Glomerular endothelial cell (primary cell): Measurements from ENCODE around the gene GMEB2. TPM values are rescaled to one million over a fixed set of nuclear protein-coding genes. Genes with fewer than 3 reads are reported as not detected.
"Not testable (repeated sequence)": the region's sequence is repeated elsewhere in the genome, so short reads cannot be mapped to it uniquely, and the experiment has no call there.

Experiments
- DNase-seq: peaks from one replicate; pipeline ENCODE4 v3.0.0-alpha.2; 2011; ENCODE audit warnings: low read depth, low spot score; ENCODE audit errors: extremely low read depth
- total RNA-seq: library from RNA; depleted of rRNA; stranded (reverse); fragments of >200 nt; gene quantifications from 2 replicates; pipeline ENCODE4 v1.2.3, GENCODE V29; 2015

Gene GMEB2
- total RNA-seq, 1 donor from 2014 or later = 12.0 TPM

DNA sequence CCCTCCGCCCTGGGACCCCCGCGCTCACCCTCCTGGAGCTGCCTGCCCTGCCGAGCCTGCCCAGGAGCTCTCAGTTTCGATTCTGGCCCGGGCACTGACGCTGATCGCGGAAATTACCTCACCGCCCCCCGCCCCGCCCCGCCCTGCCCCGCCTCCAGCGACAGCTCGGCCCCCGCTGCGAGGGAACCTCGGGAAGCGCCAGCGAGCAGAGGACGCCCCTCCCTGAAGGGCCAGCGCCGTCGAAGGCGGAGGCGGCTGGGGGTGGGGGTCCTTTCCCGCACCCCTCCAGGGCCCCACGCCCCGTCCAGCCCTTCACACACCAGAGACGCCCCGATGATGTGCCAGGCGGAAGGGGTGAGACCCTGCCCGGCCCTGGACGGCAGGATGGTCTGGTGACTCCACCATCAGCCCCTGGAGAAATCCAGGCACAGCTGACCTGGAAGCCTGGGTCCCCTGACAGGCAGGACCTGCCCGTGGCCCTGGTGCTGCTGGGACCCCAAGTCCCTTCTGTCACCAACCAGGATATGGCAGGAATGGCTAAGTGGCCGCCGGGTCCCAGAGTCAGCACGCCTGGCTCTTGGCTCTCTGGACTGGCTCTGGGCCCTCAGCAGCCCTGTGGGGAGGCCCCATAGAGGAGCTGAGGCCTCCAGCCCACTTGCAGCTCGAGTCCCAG, 52.6 kb downstream of the GMEB2 start, which contains the start of gene HELZ2:
HELZ2 (minus strand) TSS at position 84 of the 673 bp plus-strand sequence. CDS start 1,854 bp downstream, outside the sequence.
- DNase-seq = no peak

DNA sequence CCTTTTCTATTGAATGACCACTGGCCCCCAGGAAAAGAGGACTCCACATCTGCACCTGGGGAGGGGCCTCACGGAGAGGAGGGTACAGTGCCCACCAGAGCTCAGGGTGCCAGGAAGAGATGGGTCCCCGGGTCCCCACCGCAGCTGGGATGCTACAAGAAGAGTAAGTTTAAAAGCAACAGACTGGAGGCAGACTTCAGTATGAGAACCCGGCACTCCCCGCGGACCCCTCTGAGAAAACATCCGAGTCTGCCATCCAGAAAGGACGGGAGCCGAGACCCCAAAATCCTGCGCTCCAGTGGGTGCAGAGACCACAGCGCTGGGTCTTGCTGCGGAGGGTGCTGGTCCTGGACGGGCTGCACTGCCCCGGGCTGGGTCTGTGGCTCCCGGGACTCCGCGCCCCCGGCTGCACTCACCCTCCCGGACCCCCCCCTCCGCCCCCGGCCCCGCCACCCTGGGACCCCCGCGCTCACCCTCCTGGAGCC, 53.2 kb downstream of the GMEB2 start:
- no peak for DNase-seq

DNA sequence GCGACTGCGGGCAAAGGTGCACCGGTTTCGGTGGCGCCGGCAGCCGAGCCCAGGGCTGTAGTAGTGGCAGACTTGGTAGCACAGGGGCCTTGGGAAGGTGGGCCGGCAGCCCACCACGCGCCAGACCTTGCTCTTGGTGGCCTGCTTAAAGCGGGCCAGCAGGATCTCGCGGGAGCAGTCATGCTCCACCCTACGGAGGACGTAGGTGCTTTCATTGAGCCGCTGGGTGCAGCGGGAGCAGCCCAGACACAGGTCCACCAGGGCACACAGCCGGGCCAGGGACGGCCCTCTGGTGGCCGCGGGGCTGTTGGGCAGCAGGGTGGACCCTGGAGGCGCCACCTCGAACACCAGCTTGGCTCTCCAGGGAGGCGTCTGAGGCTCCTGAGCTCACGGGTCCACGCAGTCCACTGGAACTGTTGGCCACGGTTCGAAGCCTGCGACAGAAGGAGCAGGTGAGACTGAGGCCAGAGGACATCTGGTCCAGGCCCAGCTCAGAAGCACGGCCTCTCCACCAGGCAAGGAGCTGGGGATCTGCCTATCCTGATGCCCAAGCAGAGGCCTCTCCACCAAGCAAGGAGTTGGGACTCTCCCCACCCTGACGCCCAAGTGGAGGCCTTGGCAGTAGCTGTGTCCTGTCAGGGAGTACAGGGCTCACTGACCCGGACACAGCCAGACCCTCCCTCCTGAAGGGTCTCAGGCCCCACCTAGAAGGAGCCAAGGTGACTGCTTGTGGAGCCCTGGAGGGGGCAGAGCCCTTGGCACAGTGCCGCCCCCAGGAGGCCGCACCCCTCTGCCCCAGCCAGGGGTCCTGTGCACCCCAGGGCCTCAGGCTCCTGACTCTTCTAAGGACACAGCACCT, 53.9 kb downstream of the GMEB2 start:
- no peak for DNase-seq

DNA sequence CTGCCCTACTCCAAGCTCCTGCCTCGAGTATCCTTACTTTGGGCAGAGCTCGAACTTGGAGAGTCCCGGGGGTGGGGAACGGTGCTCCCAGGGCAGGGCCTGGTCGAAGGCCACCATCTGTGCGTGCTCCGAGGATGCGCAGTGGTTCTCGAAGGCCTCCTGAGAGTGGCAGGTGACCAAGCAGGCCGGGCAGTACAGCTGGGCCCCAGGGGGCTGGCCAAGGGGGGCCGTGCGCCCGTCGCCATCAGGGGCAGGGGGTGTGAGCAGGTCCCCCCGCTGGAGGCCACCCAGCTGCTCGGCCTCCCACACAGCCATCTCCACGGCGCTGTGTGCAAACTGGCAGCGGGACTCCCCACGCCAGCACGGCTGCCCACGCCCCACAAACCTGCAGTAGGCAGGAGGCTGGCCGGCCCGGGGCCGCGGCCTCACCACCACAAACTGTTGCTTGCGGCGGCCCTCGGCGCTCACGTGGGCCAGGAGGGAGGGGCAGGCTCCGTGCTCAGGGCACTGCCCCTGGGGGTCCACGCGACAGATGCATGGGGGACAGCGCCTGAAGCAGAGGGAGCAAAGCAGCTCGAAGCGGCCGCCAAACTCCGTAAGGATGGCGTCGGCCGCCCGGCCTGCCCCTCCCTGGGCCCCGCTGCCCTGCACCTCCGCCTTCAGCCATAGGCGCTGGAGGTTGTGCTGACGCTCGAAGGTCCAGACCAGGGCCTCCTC, 54.7 kb downstream of the GMEB2 start:
- DNase-seq = no peak

DNA sequence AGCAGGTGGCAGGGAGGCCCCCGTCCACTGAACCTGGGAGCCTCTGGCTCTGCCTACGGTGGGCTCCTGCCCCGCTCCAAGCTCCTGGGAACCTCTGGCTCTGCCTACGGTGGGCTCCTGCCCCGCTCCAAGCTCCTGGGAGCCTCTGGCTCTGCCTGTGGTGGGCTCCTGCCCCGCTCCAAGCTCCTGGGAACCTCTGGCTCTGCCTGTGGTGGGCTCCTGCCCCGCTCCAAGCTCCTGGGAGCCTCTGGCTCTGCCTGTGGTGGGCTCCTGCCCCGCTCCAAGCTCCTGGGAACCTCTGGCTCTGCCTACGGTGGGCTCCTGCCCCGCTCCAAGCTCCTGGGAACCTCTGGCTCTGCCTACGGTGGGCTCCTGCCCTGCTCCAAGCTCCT, 55.8 kb downstream of the GMEB2 start:
- DNase-seq = not testable (repeated sequence)

DNA sequence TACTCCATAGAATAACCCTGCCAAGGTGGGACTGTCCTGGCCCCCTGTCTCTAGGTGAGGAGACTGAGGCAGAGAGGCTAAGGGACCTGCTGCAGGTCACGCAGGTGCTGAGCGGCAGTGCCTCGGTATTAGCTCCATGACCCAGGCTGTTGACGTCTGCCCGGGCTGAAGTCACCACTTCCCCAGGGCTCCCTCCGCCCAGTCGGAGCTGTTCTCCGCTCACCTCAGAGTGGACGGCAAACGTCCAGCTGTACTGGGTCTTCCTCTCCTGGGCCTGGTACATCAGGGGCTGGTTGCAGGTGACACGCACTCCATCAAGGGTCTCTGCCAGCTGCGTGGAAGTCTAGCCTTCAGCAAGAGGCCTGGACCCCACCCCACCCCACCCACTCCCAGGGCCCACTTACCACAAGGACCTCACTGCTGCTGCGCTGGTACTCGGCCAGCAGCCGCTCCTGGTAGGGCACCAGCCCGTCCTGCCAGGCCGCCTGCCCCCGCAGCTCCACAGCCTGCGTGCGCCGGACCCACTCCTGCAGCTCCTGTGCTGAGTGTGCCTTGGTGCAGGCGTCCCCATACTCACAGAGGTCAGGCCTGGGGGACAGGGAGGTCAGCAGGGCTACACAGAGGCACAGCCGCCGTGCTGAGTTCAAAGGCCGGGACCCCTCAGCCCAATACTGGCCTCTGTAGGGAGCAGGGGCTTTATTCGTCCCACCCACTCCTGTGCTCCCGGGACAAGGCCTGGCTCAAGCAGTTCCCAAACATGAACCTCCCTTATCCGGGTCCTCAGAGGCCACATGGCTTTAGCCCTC, 56.4 kb downstream of the GMEB2 start:
- no peak for DNase-seq

DNA sequence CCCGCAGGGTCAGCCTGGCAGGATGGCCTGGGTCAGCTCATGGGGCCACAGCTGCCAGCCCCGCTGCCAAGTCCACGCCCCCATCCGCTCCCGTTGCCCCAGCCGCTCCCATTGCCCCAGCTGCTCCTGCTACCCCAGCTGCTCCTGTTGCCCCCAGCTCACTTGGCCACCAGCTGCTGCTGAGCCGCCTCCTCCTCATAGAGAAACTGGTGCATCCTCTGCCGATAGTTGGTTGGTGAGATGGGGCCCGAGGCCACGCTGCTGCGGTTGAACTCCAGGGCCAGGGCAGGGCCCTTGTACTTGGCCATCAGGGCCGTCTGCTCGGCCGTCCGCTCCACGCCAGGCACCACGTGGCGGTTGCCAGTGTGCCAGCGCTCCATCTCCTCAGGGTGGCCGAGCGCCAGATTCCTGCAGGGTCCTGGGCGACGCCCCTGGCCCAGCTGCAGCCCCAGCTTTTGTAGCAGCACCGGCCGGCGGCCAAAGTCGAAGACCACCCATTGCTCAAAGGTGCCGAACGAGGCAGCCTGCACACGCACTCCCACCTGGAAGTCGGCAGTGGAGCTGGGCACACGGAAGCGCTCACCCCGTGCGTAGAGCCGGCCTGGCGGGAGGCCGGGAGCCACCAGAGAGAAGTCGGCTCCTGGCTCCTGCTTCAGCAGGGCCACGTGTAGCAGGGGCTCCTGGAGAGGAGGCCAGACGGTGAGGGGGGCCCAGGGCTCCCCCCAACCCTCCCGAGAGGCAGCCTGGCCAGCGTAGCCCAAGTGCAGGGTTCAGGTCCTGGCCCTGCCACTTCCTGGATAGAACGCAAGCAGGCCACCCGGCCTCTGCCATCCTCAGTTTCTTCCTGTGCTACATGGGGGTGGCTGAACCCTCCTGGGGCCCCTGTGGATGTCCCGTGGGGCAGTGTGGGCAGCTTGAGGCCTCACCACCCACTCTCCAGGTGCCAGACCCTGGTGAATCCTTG, 57.6 kb downstream of the GMEB2 start:
- DNase-seq = no peak

DNA sequence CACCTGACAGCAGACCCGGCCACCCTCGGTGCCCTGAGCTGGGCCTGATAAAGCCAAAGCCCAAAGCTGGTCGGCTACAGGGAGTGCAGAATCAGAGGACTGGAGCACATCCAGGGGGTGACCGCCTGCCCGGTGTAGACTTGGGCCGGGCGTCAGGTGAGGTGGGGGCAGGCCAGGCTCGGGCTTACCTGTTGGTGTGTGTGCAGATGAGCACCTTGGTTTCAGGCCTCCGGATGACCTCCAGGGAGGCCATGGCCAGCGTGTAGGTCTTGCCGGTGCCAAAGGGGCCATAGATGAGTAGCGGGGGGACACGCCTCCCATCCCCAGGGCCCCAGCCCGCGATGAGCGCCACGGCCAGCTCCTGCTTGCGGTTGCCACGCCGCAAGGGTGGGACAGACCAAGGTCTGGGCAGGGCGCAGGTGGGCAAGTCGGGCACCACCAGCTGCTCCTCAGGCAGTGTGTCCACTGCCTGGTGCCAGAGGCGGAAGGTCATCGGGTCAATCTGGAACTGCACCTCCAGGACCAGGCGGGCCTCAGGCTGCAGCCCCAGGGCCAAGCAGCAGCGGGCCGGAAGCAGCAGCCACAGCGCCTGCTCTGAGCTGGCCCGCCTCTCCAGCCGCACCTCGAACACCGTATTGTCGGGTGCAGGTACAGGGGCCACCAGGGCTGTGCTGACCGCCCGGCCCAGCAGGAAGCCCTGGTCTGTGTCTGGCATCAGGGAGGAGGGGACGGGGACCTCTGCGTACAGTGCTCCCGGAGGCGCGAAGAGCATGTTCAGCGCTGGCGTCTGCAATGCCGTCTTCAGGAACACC, 58.5 kb downstream of the GMEB2 start:
- DNase-seq = no peak

DNA sequence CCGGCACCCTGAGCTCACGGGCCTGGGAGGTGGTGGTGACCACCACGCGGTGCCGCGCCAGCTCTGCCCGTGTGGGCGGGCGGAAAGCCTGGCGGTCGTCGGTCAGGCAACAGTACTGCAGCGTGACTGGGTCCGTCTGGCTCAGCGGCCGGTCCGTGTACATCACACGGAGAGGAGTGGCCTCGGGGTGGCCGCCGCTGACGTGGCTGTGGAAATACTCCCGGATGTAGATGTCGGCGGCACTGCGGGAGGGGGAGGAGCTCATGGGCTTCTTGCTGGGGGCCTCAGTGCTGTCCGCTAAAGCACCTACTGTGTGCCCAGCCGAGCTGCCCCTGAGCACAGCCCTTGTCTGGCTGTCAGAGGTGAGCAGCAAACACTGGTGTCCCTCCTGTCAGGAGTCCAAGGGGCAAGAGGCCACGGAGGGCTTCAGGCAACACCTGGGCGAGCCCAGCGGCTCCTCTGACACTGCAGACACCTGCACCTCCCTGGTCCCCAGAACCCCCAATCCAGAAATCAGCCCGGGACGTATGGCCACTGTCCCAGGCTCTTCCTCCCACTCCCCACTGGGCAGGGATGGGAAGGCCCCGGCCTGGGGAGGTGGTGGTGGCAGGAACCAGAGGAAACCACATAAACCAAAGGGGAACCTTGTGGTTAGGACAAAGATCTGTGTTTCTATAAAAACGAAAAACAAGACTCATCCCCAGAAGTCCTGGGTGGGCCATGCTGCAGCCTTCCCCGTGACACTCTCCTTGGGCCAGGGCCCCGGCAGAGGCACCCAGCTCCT, 59.3 kb downstream of the GMEB2 start:
- DNase-seq = no peak

DNA sequence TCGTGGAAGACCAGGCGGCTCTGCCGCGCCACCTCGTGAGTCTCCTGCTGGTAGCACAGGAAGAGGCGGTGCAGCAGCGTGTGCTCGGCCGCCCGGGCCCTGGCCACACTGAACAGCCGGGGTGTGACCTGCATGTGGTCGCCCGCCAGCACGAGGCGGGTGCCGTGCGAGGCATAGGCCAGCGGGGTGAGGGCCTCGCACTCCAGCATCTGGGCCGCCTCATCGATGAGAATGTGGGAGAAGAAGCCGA, 59.8 kb downstream of the GMEB2 start:
- DNase-seq = no peak

DNA sequence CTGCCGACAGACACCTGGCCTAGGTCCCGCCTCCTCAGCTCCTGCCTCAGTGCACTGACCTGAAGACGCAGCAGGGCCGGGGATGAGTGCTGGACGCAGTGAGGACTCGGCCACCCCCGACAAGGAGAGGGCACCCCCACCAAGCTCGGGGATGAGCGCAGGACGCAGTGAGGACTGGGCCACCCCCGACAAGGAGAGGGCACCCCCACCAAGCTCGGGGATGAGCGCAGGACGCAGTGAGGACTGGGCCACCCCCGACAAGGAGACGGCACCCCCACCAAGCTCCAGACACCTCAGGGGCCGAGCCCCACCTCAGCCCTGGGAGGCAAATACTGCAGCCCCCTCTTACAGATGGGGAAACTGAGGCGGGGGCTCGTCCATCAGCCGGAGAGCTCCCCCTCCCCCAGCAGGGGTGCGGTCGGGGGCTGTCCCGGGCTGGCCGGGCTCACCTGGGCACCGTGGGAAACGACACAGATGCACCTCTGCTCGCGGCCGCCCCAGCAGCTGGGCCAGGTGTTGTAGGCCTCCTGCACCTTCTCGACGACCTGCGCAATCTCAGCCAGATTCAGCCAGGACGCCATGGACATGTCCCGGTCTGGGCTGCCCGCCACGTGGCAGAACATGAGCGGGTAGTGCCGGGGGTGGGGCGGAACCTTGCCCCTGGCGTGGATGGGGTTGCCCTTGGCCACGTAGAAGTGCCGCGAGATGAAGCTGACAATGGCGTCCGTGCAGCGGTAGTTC, 60.3 kb downstream of the GMEB2 start:
- DNase-seq = no peak

DNA sequence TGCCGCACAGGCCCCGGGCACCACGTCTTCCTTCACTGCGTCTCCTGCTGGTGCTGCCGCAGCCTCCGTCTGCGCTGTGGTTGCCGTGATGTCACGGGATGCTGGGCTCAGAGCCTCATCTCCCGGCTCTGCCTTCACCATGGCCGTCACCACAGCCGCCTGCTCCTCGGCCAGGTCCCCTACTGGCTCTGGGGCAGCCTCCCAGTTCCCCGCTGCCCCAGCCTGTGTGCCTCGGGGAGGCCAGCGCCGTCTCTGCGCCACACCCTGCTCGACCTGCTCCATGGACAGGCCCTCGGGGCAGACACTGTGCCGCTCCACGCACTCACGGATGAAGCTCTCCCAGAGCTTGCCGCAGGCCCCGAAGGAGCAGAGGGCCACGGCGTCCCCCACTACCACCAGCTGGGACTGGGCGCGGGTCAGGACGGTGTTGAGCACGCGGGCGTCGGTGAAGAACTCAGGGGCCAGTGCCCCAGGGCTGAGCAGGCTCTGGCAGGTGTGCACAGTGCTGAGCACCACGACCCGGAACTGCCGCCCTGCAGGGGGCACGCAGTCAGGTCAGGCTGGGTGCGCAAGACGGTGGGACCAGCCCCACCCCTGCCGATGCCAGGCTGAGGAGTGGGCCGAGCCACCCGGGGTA, 61.1 kb downstream of the GMEB2 start:
- no peak for DNase-seq

DNA sequence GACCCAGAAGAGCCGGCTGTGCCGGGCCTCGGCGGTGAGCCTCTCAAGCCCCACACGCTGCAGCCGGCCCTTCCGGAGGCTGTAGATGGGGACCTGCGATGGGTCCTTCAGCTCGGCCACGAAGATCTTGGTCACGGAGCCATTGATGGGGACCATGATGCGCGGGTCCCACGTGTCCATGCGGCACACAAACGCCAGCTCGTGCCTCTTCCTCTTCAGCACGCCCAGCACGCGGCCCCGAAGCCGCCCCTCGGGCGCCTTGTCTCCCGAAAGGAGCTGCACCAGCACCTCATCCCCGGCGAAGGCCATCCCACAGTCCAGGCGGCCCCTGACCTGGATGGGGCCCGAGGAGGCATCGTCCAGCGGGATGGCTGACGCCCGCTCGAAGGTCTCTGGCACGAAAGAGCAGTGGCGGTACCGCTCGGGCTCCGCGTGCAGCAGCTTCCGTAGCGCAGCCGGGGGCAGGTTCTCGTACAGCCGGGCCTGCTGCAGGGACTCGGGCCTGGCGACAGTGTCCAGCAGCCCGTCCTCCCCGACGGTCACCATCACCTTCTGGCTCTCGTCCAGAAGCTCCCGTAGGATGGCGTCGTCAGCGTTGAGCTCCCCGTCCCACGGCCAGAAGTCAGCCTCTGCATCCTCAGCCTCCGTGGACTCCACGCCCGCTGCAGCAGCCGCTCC, 61.7 kb downstream of the GMEB2 start:
- no peak for DNase-seq

DNA sequence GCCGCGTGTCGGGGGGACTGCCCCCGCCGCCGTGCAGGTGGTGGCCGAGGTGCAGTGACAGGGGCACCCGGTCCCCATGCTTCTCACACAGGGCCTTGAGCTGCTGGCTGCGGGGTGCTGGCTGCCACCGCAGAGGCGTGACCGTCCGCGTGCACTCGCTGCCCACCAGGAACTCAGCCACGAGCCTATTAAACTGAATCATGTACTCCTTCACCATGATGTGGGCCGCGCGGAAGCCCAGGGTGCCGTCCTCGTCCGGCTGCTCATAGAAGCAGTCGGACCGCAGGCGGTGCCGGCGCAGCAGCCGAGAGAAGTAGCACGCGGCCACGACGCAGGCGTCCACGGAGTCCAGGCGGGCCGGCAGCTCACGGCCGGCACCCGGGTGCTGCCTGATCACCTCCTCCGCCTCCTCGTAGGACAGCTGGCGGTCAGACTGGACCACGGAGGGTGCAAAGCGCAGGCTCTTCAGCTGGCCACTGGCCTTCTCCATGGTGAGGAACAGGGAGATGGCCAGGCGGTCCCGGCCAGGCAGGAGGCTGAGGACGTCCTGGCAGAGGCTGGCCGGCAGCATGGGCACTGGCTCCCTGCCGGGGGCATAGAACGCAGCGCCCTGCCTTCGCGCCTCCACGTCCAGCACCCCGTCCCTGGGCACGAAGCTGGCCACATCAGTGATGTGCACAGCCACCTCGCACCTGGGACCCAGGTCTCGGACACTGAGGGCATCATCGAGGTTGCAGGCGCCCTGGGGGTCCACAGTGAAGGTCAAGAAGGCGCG, 62.7 kb downstream of the GMEB2 start:
- no peak for DNase-seq

DNA sequence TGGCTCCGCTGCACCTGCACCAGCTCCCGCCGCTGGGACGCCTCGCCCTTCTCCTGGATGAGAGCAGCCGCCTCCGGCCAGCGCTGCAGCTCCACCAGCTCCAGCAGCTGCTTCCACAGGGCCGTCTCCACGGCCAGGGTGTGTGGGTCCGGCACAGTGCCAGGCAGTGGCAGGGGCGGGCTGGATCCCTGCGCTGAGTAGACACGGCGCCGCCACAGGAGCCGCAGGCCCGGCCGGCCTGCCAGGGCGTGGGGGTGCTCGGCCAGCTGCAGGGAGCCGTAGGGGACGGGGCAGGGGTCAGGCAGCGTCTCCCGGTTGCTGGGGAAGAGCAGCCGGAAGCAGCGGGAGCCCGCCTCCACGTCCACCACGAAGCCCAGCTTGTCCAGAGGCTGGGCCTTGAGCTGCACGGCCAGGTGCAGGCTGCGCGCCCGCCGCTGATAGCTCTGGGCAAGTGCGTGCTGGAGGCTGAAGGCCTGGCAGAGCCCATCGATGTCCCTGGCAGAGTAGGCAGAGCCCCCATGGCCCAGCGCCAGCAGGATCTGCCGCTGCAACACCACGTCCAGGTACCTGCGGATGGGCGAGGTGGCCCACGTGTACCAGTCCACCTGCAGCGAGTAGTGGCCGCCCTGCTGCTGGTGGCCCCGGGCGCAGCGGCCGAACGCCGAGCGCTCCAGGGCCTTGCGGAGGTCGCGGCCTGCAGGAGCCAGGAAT, 63.5 kb downstream of the GMEB2 start:
- no peak for DNase-seq
